T-helper 2 cell treated with Interferon-gamma antibody and Interleukin-4, amounts not matched to agents 100 ng/mL and 5 ng/mL, for 36 hours (primary cell): ENCODE results near the gene DFFA. TPM values are rescaled to one million over a fixed set of nuclear protein-coding genes. Genes with fewer than 3 reads are reported as not detected.
"Not testable (repeated sequence)": the region's sequence is repeated elsewhere in the genome, so short reads cannot be mapped to it uniquely, and the experiment has no call there.

Experiments used
- intact Hi-C: fragments of 100-400 bp; cut with micrococcal nuclease; formaldehyde crosslinking; loops from one replicate; pipeline ENCODE4 v1.15.1; 2023
- total RNA-seq: library from RNA; stranded (reverse); gene quantifications from 2 replicates; pipeline ENCODE4 v1.2.3, GENCODE V29; 2022

The DFFA gene
- total RNA-seq, 1 donor from 2014 or later, result 36.4 TPM

DNA sequence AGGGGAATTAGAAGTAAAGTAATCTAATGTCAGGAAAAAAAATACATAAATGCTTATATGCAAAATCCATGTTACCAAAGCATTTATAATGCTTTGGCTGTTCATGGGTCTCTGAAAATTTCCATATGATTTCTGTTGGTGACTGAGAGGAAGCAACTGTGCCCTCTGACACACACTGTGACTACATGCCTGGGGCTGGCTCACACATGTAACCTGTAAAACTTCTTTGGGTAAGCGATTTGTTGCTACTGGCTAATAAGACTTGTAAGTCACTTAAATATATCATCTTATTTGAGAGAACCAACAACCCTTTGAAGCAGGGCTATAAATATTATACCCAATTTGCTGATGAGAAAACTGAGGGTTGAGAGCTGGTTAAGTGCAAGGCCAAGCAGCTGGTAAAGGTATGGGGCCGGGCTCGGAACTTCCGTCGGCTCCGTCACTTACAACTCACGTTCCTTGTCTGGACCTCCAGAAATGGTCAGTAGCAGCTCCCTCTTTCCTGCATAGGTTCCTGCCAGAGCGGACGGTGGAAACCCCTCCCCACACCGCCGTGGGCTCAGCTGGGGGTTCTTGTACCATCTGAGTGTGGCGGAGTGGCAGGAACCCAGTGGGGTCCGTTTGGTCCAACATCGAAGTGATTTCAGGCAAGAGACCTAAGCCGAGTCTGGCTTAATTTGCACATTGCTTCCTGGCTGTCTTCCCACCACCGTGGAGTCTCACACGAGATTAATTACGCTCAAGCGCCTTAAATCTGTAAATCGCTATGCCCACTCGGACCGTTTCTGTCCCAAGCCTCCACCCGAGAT lies 714 bp downstream of the DFFA start:
- intact Hi-C loops, result loop anchor here (1.0 to 5.0 kb wide), 6 partner anchors 23 to 1511 kb away; partner anchors contain the start of genes CENPS, MFN2 and TARDBP

DNA sequence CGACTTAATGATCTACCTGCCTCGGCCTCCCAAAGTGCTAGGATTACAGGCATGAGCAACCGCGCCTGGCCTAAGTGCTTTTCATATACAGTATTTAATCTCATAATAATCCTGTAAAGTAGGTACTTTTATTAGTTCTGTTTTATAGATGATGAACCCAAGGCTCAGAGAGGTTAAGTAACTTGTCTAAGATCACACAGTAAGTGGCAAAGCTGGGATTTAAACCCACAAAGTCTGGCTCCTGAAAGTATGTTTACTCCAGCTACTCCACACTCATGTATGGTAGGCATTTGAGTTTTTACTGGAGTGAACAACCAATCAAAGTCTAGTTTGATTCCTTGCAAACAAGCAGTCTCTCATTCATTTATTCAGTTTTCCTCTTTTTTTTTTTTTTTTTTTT lies 2.3 kb downstream of the DFFA start:
- intact Hi-C loops, result loop anchor here (5.0 kb wide), 2 partner anchors 1043 to 1512 kb away; partner anchors contain the start of gene MFN2

DNA sequence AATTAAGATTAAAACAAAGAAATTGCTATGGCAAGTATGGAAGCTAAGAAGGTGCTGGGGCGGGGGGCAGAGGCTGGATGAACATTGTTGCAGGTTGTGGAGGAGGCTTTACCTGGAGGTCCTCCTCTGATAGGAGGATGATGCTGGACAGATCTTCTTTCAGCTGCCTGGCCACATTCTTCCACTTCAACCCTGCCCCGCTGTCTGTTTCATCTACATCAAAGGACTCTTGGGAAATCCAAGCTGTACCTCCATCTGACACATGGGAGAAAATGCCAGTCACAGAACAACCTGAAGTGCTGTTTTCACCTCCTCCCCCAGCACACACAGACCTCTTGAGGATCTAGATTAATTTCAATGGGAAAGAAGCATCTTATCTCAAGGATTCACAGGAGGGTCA lies 5.3 kb downstream of the DFFA start:
- intact Hi-C loops, result no loop called here

DNA sequence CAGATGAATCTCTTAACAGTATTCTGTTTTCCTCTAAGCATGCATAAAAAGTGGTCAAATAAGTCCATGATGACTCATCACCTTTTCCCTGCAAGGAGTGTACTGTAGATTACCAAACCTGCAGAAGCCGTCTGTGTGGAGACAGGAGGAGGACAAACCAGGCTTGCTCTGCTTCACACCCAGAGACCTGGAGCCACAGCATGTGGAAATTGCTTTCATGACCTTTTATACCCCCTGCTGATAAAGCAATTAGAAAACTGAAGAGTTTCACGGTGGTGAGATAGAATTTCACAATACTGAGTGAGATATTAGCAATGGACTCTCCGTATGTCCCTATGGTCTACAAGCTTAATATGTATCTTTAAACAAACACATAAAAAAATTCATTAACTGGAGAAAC lies 13.1 kb downstream of the DFFA start:
- intact Hi-C loops, result no loop called here

DNA sequence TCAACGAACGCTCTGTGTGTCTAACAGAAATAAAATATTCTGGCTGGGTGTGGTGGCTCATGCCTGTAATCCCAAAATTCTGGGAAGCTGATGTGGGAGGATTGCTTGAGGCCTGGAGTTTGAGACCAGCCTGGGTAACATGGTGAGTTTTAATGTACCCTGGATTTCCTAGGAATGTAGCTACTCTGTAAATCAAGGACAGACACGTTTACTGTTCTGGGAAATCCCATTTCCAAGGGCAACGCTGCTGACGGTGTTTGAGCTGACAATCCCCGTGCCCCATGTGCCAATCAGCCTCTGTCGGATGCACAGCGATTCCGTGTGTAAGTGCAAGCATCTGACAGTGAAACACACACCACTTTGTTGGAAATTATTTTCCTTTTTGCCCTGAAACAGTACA lies 14.5 kb downstream of the DFFA start:
- intact Hi-C loops, result no loop called here

DNA sequence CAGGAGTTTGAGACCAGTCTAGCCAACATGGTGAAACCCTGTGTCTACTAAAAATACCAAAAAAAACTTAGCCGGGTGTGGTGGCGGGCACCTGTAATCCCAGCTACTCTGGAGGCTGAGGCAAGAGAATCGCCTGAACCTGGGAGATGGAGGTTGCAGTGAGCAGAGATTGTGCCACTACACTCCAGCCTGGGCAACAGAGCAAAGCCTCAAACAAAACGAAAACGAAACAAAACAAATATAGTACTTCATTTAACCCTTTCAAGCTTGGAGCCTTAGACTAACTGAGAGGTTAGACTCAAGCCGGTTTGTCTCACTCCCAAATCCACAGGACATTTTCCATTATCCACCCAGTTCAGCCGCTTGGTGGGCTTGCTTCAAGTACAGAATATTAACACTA lies 14.9 kb downstream of the DFFA start:
- intact Hi-C loops, result not testable (repeated sequence)

DNA sequence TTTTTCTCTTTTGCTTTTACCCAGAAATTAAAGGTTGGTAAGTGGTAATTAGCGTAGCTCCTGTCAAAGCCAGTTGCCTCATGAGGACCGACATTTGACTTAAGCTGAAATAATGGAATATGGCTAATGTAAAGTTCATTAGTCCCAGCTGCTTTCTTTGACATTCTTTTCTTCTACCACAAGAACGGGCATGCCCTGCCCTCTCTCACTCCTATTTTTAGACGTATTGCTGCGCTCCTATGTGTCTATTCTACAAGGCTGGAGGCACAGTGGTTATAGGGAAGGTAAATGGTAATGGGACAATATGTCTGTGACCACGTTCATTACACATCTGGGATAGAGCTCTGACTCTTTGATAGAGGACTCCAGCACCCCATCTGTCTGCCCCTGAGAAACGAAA lies 15.7 kb downstream of the DFFA start:
- intact Hi-C loops, result no loop called here

DNA sequence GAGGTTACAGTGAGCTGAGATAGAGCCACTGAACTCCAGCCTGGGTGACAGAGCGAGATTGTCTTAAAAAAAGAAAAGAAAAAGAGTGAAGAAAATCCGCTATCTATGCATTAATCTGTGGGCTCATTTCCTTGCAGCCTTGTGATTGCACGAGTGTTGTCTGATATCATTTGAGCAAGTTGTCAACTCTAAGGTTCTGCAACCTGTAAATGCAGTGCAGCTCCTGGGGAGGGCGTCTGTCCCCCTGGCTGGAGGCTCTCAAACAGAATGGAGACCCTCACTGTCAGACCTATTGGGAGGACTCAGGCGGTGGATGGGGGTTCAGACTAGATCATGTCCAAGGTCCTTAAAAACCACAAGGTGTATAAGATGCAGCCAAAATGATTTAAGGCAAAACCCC lies 16.3 kb downstream of the DFFA start:
- intact Hi-C loops, result no loop called here

DNA sequence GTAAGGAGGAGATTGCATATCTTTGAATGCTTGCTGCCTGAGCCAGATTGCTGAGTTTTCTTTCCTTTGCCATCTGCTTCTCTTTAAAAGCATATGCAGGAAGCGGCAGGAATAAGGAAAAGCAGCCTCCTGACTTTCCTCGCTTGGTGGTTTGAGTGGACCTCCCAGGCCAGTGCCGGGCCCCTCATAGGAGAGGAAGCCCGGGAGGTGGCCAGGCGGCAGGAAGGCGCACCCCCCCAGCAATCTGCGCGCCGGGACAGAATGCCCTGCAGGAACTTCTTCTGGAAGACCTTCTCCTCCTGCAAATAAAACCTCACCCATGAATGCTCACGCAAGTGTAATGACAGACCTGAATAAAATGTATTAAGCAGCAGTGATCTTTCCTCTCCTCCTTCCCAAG lies 21.0 kb downstream of the DFFA start:
- intact Hi-C loops, result no loop called here

DNA sequence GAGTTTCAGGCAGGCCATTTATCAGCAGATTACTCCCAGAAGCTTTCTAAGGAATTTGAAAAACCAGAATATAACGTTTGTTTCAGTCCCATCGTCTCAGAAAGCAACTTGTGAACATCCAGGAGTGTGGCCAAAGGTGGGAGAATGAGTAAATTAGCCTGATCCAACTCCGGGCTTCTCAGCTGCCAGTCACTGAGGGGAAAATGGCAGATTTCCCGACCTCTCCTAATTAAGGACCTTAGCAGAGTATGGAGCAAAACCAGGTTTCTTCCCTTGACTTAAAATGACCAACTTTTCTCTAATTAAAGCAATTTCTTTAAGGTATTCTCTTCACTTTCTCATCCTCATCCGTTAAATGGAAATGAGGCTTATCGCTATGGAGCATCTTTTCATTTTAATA lies 21.5 kb downstream of the DFFA start:
- intact Hi-C loops, result no loop called here

DNA sequence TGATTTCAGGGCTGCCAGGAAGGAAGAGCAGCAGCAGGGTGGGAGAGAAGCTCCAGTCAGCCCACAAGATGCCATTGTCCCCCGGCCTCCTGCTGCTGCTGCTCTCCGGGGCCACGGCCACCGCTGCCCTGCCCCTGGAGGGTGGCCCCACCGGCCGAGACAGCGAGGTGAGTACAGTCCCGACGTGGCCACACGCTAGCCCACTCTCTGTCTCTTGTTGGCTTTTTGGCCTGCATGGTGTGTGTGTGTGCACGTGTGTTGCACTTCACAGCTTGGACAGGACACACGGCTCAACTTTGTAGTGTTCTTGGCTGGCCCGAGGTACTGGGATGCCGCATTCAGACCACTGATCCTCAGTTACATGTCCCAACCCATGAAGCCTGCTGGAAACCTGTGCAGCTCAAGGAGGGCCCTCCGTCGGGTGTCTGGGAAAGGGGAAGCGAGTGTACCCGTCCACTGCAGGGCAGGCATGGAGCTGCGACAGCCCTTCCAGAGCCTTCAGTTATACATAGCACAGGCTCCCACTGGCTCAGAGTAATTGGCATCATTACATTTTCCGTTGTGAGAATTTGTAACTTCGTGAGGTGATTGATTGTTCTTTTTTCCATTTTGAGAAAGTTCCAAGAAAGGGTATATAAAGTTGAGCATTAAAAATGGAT lies 22.0 kb downstream of the DFFA start:
- intact Hi-C loops, result no loop called here

DNA sequence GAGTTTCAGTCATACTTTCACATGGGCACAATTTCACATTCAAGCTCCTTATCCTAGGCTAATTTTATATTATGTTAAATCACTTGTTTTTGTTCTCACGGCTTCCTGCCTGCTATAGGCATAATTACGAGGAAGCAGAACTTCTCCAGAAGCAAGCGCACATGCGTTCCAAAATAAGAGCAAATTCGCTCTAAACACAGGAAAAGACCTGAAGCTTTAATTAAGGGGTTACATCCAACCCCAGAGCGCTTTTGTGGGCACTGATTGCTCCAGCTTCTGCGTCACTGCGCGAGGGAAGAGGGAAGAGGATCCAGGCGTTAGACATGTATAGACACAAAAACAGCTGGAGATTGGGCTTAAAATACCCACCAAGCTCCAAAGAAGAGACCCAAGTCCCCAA lies 22.6 kb downstream of the DFFA start, which contains the start of gene CORT:
TSS of gene CORT (plus strand) at position 281 of the 400 bp plus-strand sequence. CDS start 193 bp downstream, outside the sequence.
- intact Hi-C loops, result no loop called here

DNA sequence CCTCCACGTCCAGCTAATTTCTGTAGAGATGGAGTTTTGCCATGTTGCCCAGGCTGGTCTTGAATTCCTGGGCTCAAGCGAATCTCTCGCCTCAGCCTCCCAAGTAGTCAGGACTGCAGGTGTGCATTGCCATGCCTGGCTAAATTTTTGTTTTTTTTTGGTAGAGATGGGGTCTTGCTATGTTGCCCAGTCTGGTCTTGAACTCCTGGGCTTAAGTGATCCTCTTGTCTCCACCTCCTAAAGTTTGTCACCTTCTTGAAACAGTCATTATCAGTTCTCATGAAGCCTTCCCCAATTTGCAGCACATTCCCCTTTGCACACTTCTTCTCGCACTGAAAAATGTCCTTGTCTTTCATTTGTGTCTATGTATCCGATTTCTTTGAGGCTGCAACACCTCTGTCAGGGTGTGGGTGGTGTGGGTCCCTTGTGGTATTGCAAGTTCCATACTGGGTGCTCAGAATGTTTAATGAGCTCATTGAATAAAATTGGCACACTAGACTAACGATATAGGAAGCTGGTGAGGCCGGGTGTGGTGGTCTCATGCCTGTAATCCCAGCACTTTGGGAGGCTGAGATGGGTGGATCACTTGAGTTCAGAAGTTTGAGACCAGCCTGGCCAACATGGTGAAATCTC lies 25.4 kb downstream of the DFFA start:
- intact Hi-C loops, result no loop called here

DNA sequence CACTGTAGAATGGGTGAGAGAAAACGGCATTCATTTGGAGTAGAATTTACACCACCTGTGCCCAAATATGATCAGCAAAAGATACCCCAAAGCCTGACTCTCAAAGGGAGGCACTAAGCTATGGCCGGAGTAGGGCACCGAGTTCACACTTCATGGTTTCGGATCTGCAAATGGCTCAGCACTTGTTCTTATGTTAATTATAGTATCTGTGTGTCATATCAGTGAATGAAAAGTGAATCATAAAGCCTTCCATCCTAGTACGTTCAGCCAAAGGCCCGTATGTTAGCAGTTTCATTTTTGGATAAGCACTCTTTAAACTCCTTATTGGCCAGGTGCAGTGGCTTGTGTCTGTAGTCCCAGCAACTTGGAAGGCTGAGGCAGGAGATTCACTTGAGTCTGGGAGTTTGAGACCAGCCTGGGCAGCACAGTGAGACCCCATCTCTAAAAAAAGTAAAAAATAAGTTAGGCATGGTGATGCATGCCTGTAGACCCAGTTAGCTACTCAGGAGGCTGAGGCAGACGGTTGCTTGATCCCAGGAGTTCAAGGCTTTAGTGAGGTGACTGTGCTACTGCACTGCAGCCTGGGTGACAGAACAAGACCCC lies 27.4 kb downstream of the DFFA start:
- intact Hi-C loops, result no loop called here

DNA sequence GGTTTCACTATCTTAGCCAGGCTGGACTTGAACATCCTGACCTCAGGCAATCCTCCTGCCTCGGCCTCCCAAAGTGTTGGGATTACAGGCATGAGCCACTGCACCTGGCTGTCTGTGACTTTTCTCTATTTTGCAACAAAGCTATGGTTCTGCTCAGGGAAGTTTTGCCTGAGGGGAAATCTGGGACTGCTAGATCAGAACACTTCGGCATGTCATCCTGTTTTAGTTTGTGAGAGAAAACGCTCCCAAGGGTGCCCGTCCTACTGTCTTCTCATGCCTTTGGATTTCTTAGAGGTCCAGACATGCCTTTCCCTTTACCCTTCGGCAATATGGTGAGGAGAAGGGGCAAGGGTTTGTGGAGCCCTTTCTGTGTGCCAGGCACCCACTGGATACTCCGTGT lies 28.1 kb downstream of the DFFA start:
- intact Hi-C loops, result no loop called here

DNA sequence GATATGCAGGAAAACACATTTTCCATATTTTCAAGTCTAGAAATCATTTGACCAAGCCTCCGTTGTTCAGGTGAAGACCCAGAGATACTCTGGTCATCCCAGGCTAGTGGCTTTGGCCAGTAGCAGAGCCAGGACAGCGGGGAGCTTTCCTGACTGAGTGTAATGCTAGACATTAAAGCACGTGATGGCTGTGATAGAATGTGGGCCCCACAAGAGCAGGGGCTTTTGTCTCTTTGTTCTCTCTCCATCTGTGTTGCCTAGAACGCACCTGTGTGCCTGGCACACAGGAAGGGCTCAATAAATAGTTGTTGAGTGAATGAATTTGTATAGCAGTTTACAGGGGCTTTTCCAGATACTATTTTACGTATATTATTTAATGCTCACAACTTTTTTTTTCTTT lies 31.5 kb downstream of the DFFA start:
- intact Hi-C loops, result no loop called here

DNA sequence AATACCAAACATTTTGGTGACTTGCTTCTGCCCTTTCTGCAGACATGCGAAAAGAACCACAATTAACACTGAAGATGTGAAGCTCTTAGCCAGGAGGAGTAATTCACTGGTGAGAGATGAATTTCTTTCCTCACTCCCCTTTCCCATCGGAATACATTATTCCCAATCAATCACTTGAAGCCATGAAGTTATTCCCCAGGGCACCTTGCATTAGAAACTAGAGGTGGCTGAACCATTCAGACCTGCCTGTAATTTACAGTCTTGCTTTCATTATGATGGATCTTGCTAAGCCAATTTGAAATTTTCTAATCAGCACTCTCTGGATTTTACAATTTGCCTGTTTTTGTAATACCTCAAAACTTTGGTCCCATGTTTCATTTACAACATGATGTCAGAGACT lies 32.0 kb downstream of the DFFA start:
- intact Hi-C loops, result no loop called here

DNA sequence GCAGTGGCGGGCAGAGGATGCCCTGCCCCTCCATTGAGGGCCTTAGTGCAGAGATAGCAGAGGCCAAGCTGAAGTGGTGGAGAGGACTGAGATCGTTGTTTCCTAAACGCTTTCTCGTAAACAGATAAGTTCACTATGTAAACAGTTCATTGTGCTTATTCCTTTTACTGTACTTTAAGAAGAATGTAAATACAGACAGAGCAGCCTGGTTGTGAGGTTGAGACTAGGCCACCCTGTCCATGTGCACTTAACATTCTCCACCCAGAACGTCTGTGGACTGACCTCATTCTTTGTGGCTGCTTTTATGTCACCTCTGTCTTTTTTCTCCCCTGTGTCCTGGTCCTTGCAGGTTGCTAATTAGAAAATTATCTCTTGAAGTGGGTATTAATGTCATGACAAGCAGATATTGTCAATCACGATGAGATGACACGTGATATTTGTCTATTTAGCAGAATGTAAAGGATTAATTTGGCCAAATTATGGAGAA lies 33.6 kb downstream of the DFFA start:
- intact Hi-C loops, result no loop called here

DNA sequence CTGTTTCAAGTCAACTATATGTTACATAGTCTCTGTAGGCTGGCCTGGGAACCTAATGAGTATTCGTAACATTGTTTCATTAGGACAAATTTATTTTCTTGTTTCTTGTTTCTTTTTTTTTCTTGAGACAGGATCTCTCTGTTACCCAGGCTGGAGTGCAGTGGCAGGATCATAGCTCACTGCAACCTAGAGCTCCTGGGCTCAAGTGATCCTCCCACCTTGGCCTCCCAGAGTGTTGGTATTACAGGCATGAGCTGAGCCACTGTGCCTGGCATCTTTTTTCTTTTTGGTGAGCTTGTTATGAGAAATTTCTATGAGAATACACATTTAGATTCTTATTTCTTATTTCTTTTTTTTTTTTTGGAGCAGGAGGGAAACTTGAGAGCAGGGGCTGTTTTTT lies 35.3 kb downstream of the DFFA start:
- intact Hi-C loops, result no loop called here

DNA sequence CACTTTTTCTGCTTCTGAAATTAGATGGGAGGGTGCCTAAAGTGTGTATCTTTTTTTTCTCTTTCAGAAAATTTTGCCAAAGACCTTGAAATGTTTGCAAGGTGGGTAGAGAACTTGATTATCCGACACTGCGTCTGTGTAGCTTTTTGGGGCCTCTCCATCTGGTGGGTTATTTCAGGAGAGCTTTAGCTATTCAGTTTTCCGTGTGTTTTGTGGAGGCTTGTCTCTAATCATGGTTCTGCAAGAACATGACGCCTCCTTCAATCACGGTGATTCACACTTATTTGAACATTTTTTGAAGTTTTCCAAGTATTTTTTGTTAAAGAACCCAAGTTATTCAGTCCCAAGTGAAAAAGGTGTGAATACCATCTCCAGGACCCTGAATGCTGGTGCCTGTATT lies 37.7 kb downstream of the DFFA start:
- intact Hi-C loops, result no loop called here

DNA sequence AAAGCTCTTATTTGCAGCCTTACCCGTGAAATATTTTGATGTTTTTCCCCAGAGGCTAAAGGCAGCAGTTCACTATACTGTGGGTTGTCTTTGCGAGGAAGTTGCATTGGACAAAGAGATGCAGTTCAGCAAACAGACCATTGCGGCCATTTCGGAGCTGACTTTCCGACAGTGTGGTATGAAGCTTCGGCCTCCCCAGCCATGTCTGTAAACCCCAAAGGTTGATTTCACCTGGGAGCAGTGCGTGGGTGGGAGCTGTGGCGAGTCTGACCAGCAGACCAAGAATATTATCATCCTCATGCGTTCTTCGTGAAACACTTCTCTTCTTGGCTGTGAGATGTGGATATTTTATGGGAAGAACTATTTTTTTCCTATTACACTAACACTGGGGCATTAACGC lies 38.5 kb downstream of the DFFA start:
- intact Hi-C loops, result no loop called here
